Kidney (tissue), 14 donors: Measurements from ENCODE around the gene BACE2. TPM values are rescaled to one million over a fixed set of nuclear protein-coding genes. Genes with fewer than 3 reads are reported as not detected.

Experiments used
- DNase-seq, 5 donors: peaks; one replicate each; pipeline ENCODE4 v3.0.0-alpha.2; 2013 to 2020
- FAIRE-seq: peaks from 2 replicates; lab custom pipeline; 2012; peaks lifted over from hg19 to GRCh38; lab: Jason Lieb, UNC
- H3K27ac ChIP-seq, 2 donors: one replicate each; pipeline ENCODE4 v1.7.0; 2013; ENCODE audit warnings: low read depth in 2 of 2, low read length in 2 of 2, inconsistent platforms in 1 of 2
- H3K27me3 ChIP-seq: one replicate; pipeline ENCODE4 v1.7.1; 2013; ENCODE audit warnings: low read length, inconsistent platforms; ENCODE audit not compliant: control insufficient read depth, insufficient read depth
- H3K36me3 ChIP-seq, 3 donors: one replicate each; pipeline versions ENCODE4 v1.7.0 to v1.7.1; 2013; ENCODE audit warnings: low read length in 3 of 3, control low read depth in 1 of 3, inconsistent platforms in 1 of 3; ENCODE audit not compliant: insufficient read depth in 3 of 3, control insufficient read depth in 2 of 3
- H3K4me1 ChIP-seq, 3 donors: one replicate each; pipeline versions ENCODE4 v1.7.0 to v1.7.1; 2013; ENCODE audit warnings: low read length in 3 of 3, inconsistent platforms in 1 of 3, low read depth in 1 of 3; ENCODE audit not compliant: control insufficient read depth in 2 of 3, insufficient read depth in 2 of 3
- H3K4me3 ChIP-seq, 3 donors: one replicate each; pipeline versions ENCODE4 v1.7.0 to v1.8.1; 2013; ENCODE audit warnings: low read length in 3 of 3, control low read depth in 1 of 3, inconsistent platforms in 1 of 3
- H3K9ac ChIP-seq, 3 donors: one replicate each; pipeline versions ENCODE4 v1.7.0 to v1.7.1; 2013; ENCODE audit warnings: low read length in 3 of 3, control low read depth in 1 of 3, inconsistent platforms in 1 of 3
- H3K9me3 ChIP-seq, 3 donors: one replicate each; pipeline versions ENCODE4 v1.7.0 to v1.7.1; 2013; ENCODE audit warnings: low read length in 3 of 3, control low read depth in 1 of 3, inconsistent platforms in 1 of 3; ENCODE audit not compliant: control insufficient read depth in 2 of 3, insufficient read depth in 1 of 3
- CTCF ChIP-seq: IDR thresholded peaks from 3 replicates; pipeline ENCODE4 v1.5.1; 2012; ENCODE audit warnings: mild to moderate bottlenecking, moderate library complexity, borderline replicate concordance; ENCODE audit not compliant: insufficient read depth; ENCODE audit errors: extremely low read depth
- intact Hi-C: fragments of 100-400 bp; cut with DNase I; formaldehyde crosslinking; loops from one replicate; pipeline ENCODE4 v1.11.1; 2022
- microRNA-seq: library from miRNA; unstranded; fragments of <30 nt; microRNA quantifications from one replicate; pipeline ENCODE4 v1.2.0, GENCODE V29; 2020
- polyA plus RNA-seq: library from polyadenylated mRNA; stranded (reverse); fragments of 350-450 nt; fragmentation: Illumina TruSeq; extraction: RNeasy Lipid Tissue Mini Kit (QIAGEN cat#74804); gene quantifications from one replicate; pipeline ENCODE4 v1.2.3, GENCODE V29; 2014; ENCODE audit warnings: low read depth, low replicate concordance; ENCODE audit not compliant: insufficient read depth
- total RNA-seq: library from RNA; stranded (reverse); fragmentation: NEBNext Ultra II Directional; extraction: Animal tissue kit (Norgen Biotek cat#: 25700); gene quantifications from one replicate; pipeline ENCODE4 v1.2.1, GENCODE V29; 2021
- donor health status: control.
- donor health status: control.
- donor health status: control.
- donor health status: control.
- donor health status: control.
- donor health status: DM: yes; HTN: yes; CAD: no.
- donor health status: Normal renal cell carcinoma (clear cell type).

The BACE2 gene
- total and polyA plus RNA-seq, 2 donors from 2014 or later = 55.5 to 65.7 TPM

GRCh38 chr21:41326414-41327080 lies 158.6 kb downstream of the BACE2 start:
- Histone ChIP-seq H3K9ac (no peak overlapping the region), H3K36me3 (no peaks in the 10 kb centered on the region), H3K4me1 (no peaks in the 10 kb centered on the region), H3K9me3 (no peaks in the 10 kb centered on the region), H3K27ac (no peak overlapping the region), H3K4me3 (no peak overlapping the region), H3K27me3 (no peaks in the 10 kb centered on the region)
- intact Hi-C loops = no loop called here
- DNase-seq (peak in 1 of 5 donors; percentile 73), FAIRE-seq (no peak)
- no peak for TF ChIP-seq CTCF

GRCh38 chr21:41327753-41328152 lies 159.8 kb downstream of the BACE2 start:
- no peaks in the 10 kb centered on the region for H3K36me3 ChIP-seq
- FAIRE-seq (no peak), DNase-seq (no peak)
- no peak overlapping the region for H3K27ac ChIP-seq
- H3K9ac ChIP-seq = no peak overlapping the region
- H3K27me3 ChIP-seq = no peaks in the 10 kb centered on the region
- intact Hi-C loops = no loop called here
- H3K4me3 ChIP-seq = no peak overlapping the region
- H3K4me1 ChIP-seq = no peaks in the 10 kb centered on the region
- no peak for TF ChIP-seq CTCF
- H3K9me3 ChIP-seq = no peaks in the 10 kb centered on the region

DNA sequence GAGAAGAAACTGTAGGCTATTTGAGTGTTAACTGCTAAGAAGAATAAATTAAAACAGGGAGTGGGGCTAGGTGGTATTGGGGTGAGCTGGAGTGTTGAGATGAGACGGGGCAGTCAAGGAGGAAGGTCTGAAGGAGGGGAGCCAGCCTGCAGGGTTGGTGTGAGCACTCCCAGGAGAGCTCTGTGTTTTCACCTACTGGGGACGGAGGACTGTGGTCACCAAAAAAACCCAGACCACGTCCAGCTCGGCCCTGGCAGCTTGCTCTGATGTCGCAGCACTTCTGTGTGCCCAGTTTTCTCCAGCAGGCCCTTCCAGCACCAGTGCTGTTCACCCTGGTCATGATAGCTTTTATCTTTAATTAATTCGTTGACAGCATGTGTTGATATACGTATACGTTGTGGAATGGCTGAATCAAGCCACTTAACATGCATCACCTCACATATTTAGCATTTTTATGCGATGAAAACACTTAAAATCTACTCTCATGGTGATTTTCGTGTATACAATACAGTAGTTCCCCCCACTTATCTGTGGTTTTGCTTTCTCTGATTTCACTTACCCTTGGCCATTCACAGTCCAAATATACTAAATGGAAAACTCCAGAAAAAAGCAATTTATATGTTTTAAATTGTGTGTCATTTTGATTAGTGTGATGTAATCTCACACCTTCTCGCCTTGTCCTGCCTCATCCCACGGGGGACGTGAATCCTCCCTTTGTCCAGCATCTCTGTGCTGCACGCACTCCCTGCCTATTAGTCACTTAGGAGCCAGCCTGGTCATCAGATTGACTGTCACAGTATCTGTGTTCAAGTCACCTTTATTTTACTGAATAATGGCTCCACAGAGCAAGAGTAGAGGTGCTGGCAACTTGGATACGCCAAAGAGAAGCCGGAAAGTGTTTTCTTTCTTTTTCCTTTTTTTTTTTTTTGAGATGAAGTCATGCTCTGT lies 161.0 kb downstream of the BACE2 start:
- intact Hi-C loops = no loop called here
- no peaks in the 10 kb centered on the region for H3K36me3 ChIP-seq
- H3K9me3 ChIP-seq = no peaks in the 10 kb centered on the region
- no peaks in the 10 kb centered on the region for H3K27me3 ChIP-seq
- no peak for FAIRE-seq
- DNase-seq = no peak
- H3K9ac ChIP-seq = no peak overlapping the region
- TF ChIP-seq CTCF = no peak
- no peak overlapping the region for H3K4me3 ChIP-seq
- no peak overlapping the region for H3K27ac ChIP-seq
- no peaks in the 10 kb centered on the region for H3K4me1 ChIP-seq

Small RNA genes lying within 50 kb of the gene (microRNA-seq; reads per million reads assigned to microRNA genes)
- not detected for gene MIR3197

Other genes with a start within 250 kb of the BACE2 start
- 19.4 TPM for gene FAM3B, start 148.6 kb downstream of the BACE2 start, total RNA-seq
- gene FAM3B, start 148.6 kb downstream of the BACE2 start, polyA plus RNA-seq = 44.4 TPM
- gene MX2, start 193.9 kb downstream of the BACE2 start, total RNA-seq = 11.7 TPM
- 4.3 TPM for gene MX2, start 193.9 kb downstream of the BACE2 start, polyA plus RNA-seq